Duodenal mucosa (tissue), 2 donors: ENCODE results near the gene EBF3.

Experiments used
- H3K27ac ChIP-seq: one replicate; pipeline ENCODE4 v1.7.0; 2013; ENCODE audit warnings: low read depth, low read length
- H3K27me3 ChIP-seq, 2 donors: one replicate each; pipeline ENCODE4 v1.7.0; 2013; ENCODE audit warnings: low read length in 2 of 2, control low read depth in 1 of 2; ENCODE audit not compliant: insufficient read depth in 2 of 2, control insufficient read depth in 1 of 2
- H3K36me3 ChIP-seq, 2 donors: one replicate each; pipeline ENCODE4 v1.7.0; 2013; ENCODE audit warnings: low read length in 2 of 2, control low read depth in 1 of 2; ENCODE audit not compliant: insufficient read depth in 2 of 2, control insufficient read depth in 1 of 2
- H3K4me1 ChIP-seq, 2 donors: one replicate each; pipeline ENCODE4 v1.7.0; 2013; ENCODE audit warnings: low read length in 2 of 2, control low read depth in 1 of 2; ENCODE audit not compliant: insufficient read depth in 2 of 2, control insufficient read depth in 1 of 2
- H3K4me3 ChIP-seq, 2 donors: one replicate each; pipeline ENCODE4 v1.7.0; 2013; ENCODE audit warnings: low read length in 2 of 2, low read depth in 1 of 2
- H3K9ac ChIP-seq, 2 donors: one replicate each; pipeline ENCODE4 v1.7.0; 2013; ENCODE audit warnings: low read length in 2 of 2, low read depth in 1 of 2
- H3K9me3 ChIP-seq, 2 donors: one replicate each; pipeline ENCODE4 v1.7.0; 2013; ENCODE audit warnings: low read length in 2 of 2, control low read depth in 1 of 2; ENCODE audit not compliant: control insufficient read depth in 1 of 2

Gene EBF3

GRCh38 chr10:129846991-129847391 lies 117.1 kb downstream of the EBF3 start:
- Histone ChIP-seq H3K4me3 (no peak overlapping the region), H3K36me3 (no peaks in the 10 kb centered on the region), H3K9ac (no peak overlapping the region), H3K9me3 (no peaks in the 10 kb centered on the region), H3K27ac (no peak overlapping the region), H3K4me1 (no peaks in the 10 kb centered on the region), H3K27me3 (peaks cover 16 to 20% of the 10 kb centered on the region in 2 donors)

- Histone ChIP-seq H3K36me3 (no peaks in the 10 kb centered on the region), H3K27ac (no peak overlapping the region), H3K9me3 (no peaks in the 10 kb centered on the region), H3K4me3 (no peak overlapping the region), H3K4me1 (no peaks in the 10 kb centered on the region), H3K9ac (no peak overlapping the region), H3K27me3 (peaks cover 6 to 11% of the 10 kb centered on the region in 2 donors)
Measured at GRCh38 chr10:129845111-129845753, 118.8 kb downstream of the EBF3 start.

- no peak overlapping the region for H3K9ac ChIP-seq
- H3K27ac ChIP-seq, result no peak overlapping the region
- H3K4me3 ChIP-seq, result no peak overlapping the region
- peaks cover 0 to 9% of the 10 kb centered on the region in 2 donors for H3K27me3 ChIP-seq
- H3K36me3 ChIP-seq, result no peaks in the 10 kb centered on the region
- H3K9me3 ChIP-seq, result no peaks in the 10 kb centered on the region
- H3K4me1 ChIP-seq, result no peaks in the 10 kb centered on the region
Measured at GRCh38 chr10:129844216-129844766, 119.8 kb downstream of the EBF3 start.

GRCh38 chr10:129843702-129844101 lies 120.4 kb downstream of the EBF3 start:
- Histone ChIP-seq H3K4me1 (no peaks in the 10 kb centered on the region), H3K9me3 (no peaks in the 10 kb centered on the region), H3K36me3 (no peaks in the 10 kb centered on the region), H3K4me3 (no peak overlapping the region), H3K27ac (no peak overlapping the region), H3K9ac (no peak overlapping the region), H3K27me3 (peaks cover 0 to 8% of the 10 kb centered on the region in 2 donors)

GRCh38 chr10:129843131-129843541 lies 120.9 kb downstream of the EBF3 start:
- H3K9ac ChIP-seq, result no peak overlapping the region
- no peak overlapping the region for H3K27ac ChIP-seq
- H3K36me3 ChIP-seq, result no peaks in the 10 kb centered on the region
- no peaks in the 10 kb centered on the region for H3K9me3 ChIP-seq
- H3K27me3 ChIP-seq, result peaks cover 0 to 3% of the 10 kb centered on the region in 2 donors
- no peak overlapping the region for H3K4me3 ChIP-seq
- H3K4me1 ChIP-seq, result no peaks in the 10 kb centered on the region

GRCh38 chr10:129842031-129842430 lies 122.0 kb downstream of the EBF3 start:
- Histone ChIP-seq H3K4me3 (no peak overlapping the region), H3K9me3 (no peaks in the 10 kb centered on the region), H3K9ac (no peak overlapping the region), H3K27me3 (peaks cover 0 to 2% of the 10 kb centered on the region in 2 donors), H3K4me1 (no peaks in the 10 kb centered on the region), H3K27ac (no peak overlapping the region), H3K36me3 (no peaks in the 10 kb centered on the region)

- Histone ChIP-seq H3K9me3 (no peaks in the 10 kb centered on the region), H3K36me3 (no peaks in the 10 kb centered on the region), H3K27me3 (no peaks in the 10 kb centered on the region), H3K27ac (no peak overlapping the region), H3K4me1 (no peaks in the 10 kb centered on the region), H3K9ac (no peak overlapping the region), H3K4me3 (no peak overlapping the region)
Measured at GRCh38 chr10:129841590-129841989, 122.5 kb downstream of the EBF3 start.

- Histone ChIP-seq H3K27ac (no peak overlapping the region), H3K9ac (no peak overlapping the region), H3K27me3 (no peaks in the 10 kb centered on the region), H3K4me1 (no peaks in the 10 kb centered on the region), H3K36me3 (no peaks in the 10 kb centered on the region), H3K9me3 (no peaks in the 10 kb centered on the region), H3K4me3 (no peak overlapping the region)
Measured at GRCh38 chr10:129841071-129841470, 123.0 kb downstream of the EBF3 start.

GRCh38 chr10:129840196-129840590 lies 123.9 kb downstream of the EBF3 start:
- Histone ChIP-seq H3K27me3 (no peaks in the 10 kb centered on the region), H3K4me3 (no peak overlapping the region), H3K9ac (no peak overlapping the region), H3K9me3 (no peaks in the 10 kb centered on the region), H3K36me3 (no peaks in the 10 kb centered on the region), H3K4me1 (no peaks in the 10 kb centered on the region), H3K27ac (no peak overlapping the region)

GRCh38 chr10:129839285-129840195 lies 124.5 kb downstream of the EBF3 start:
- H3K4me3 ChIP-seq, result no peak overlapping the region
- no peaks in the 10 kb centered on the region for H3K4me1 ChIP-seq
- H3K27ac ChIP-seq, result no peak overlapping the region
- no peaks in the 10 kb centered on the region for H3K36me3 ChIP-seq
- no peak overlapping the region for H3K9ac ChIP-seq
- H3K9me3 ChIP-seq, result no peaks in the 10 kb centered on the region
- no peaks in the 10 kb centered on the region for H3K27me3 ChIP-seq
